Osteoblast (primary cell): ENCODE measurements around the gene IGF2BP1. TPM values are rescaled to one million over a fixed set of nuclear protein-coding genes. Genes with fewer than 3 reads are reported as not detected.

Experiments
- DNase-seq: peaks from one replicate; pipeline ENCODE4 v3.0.0; 2011; ENCODE audit warnings: low spot score, mixed read lengths; ENCODE audit not compliant: insufficient read length; ENCODE audit errors: missing footprints
- H2AFZ ChIP-seq: 2 replicates; pipeline ENCODE4 v1.6.0; 2011; ENCODE audit warnings: mild to moderate bottlenecking, low read length
- H3K27ac ChIP-seq: 2 replicates; pipeline ENCODE4 v1.5.1; 2011; ENCODE audit warnings: mild to moderate bottlenecking, low read depth, low read length, moderate library complexity
- H3K27me3 ChIP-seq: 2 replicates; pipeline ENCODE4 v1.6.0; 2012; ENCODE audit warnings: mild to moderate bottlenecking, control low read depth, inconsistent platforms, low read length, moderate library complexity; ENCODE audit not compliant: insufficient read depth
- H3K36me3 ChIP-seq: 2 replicates; pipeline ENCODE4 v1.5.1; 2011; ENCODE audit warnings: mild to moderate bottlenecking, low read length, control low read depth, moderate library complexity; ENCODE audit not compliant: insufficient read depth
- H3K4me1 ChIP-seq: 2 replicates; pipeline ENCODE4 v1.5.1; 2011; ENCODE audit warnings: mild to moderate bottlenecking, low read length, control low read depth, moderate library complexity; ENCODE audit not compliant: insufficient read depth
- H3K4me2 ChIP-seq: 2 replicates; pipeline ENCODE4 v1.6.0; 2011; ENCODE audit warnings: mild to moderate bottlenecking, low read length; ENCODE audit not compliant: insufficient read depth
- H3K4me3 ChIP-seq: fragments of 200-600 bp; sonication (generic); 3 replicates; pipeline ENCODE4 v1.5.1; 2012; ENCODE audit warnings: mild to moderate bottlenecking, low read length, inconsistent platforms; ENCODE audit not compliant: insufficient read depth
- H3K79me2 ChIP-seq: 2 replicates; pipeline ENCODE4 v1.6.0; 2012; ENCODE audit warnings: mild to moderate bottlenecking, low read length, control low read depth, inconsistent platforms; ENCODE audit not compliant: insufficient read depth
- H3K9me3 ChIP-seq: 2 replicates; pipeline ENCODE4 v1.5.1; 2011; ENCODE audit warnings: low read depth, low read length, control low read depth
- H4K20me1 ChIP-seq: 2 replicates; pipeline ENCODE4 v1.6.0; 2012; ENCODE audit warnings: mild to moderate bottlenecking, low read length, control low read depth; ENCODE audit not compliant: insufficient read depth
- CTCF ChIP-seq: IDR thresholded peaks from 2 replicates; pipeline ENCODE4 v1.5.1; 2011; ENCODE audit warnings: mild to moderate bottlenecking, low read depth, low read length, moderate library complexity; ENCODE audit errors: extremely low read depth
- total RNA-seq: library from RNA; depleted of rRNA; stranded (reverse); fragments of >200 nt; gene quantifications from 2 replicates; pipeline ENCODE4 v1.2.3, GENCODE V29; 2012

The IGF2BP1 gene
- total RNA-seq, 1 donor = 1.4 TPM

- Histone ChIP-seq H3K4me1 (no peaks in the 10 kb centered on the region), H4K20me1 (no peaks in the 10 kb centered on the region), H3K4me3 (no peak overlapping the region), H3K4me2 (no peak overlapping the region), H3K79me2 (no peaks in the 10 kb centered on the region), H3K36me3 (no peaks in the 10 kb centered on the region), H3K27me3 (peaks cover 59% of the 10 kb centered on the region), H3K27ac (no peak overlapping the region), H2AFZ (no peak overlapping the region), H3K9me3 (no peaks in the 10 kb centered on the region)
- no peak for DNase-seq
- TF ChIP-seq CTCF = no peak
These were observed 8.1 kb upstream of the IGF2BP1 start for GRCh38 chr17:48989100-48989499.

- H3K27me3 ChIP-seq = peaks cover 73% of the 10 kb centered on the region
- H3K4me2 ChIP-seq = no peak overlapping the region
- TF ChIP-seq CTCF = no peak
- no peak for DNase-seq
- no peaks in the 10 kb centered on the region for H3K4me1 ChIP-seq
- no peaks in the 10 kb centered on the region for H4K20me1 ChIP-seq
- no peaks in the 10 kb centered on the region for H3K36me3 ChIP-seq
- no peak overlapping the region for H2AFZ ChIP-seq
- no peak overlapping the region for H3K27ac ChIP-seq
- H3K4me3 ChIP-seq = no peak overlapping the region
- no peaks in the 10 kb centered on the region for H3K9me3 ChIP-seq
- no peaks in the 10 kb centered on the region for H3K79me2 ChIP-seq
These were observed 6.3 kb upstream of the IGF2BP1 start for GRCh38 chr17:48990882-48991357.

- Histone ChIP-seq H3K27ac (no peak overlapping the region), H3K4me3 (no peak overlapping the region), H4K20me1 (no peaks in the 10 kb centered on the region), H3K4me1 (peaks cover 4% of the 10 kb centered on the region), H3K36me3 (no peaks in the 10 kb centered on the region), H3K4me2 (no peak overlapping the region), H3K79me2 (no peaks in the 10 kb centered on the region), H3K9me3 (no peaks in the 10 kb centered on the region), H3K27me3 (peaks cover 79% of the 10 kb centered on the region), H2AFZ (no peak overlapping the region)
- TF ChIP-seq CTCF = no peak
- DNase-seq = no peak
These were observed 4.7 kb upstream of the IGF2BP1 start for GRCh38 chr17:48992444-48992843.

GRCh38 chr17:48993305-48993704 is 3.9 kb upstream of the IGF2BP1 start:
- no peak overlapping the region for H3K27ac ChIP-seq
- peaks cover 84% of the 10 kb centered on the region for H3K27me3 ChIP-seq
- no peak overlapping the region for H3K4me2 ChIP-seq
- H4K20me1 ChIP-seq = no peaks in the 10 kb centered on the region
- no peaks in the 10 kb centered on the region for H3K9me3 ChIP-seq
- H2AFZ ChIP-seq = no peak overlapping the region
- no peak for DNase-seq
- no peak overlapping the region for H3K4me3 ChIP-seq
- TF ChIP-seq CTCF = no peak
- H3K4me1 ChIP-seq = peaks cover 4% of the 10 kb centered on the region
- peaks cover 8% of the 10 kb centered on the region for H3K79me2 ChIP-seq
- no peaks in the 10 kb centered on the region for H3K36me3 ChIP-seq
